ENCODE data around the gene SLC30A2.

The SLC30A2 gene

DNA sequence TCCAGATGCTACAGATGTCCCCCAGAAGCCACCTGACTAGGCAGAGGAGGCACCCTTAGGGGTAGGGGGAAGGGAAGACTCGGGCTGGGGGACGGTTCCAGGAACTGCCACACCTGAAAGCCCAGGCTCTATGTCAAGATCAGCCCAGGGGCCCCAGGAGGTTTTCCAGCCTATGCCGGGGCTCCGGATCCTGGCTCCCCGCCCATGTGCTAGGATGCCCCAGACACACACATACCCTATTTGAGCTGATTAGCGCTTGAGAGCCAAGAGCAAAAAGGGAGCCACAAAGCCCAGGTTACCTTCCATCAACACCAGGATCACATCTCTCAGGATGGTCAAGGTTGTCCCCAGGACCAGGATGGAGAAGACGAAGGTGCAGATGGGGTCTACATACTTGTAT, 4.5 kb downstream of the SLC30A2 start:
- Mint-ChIP-seq H3K9me3 (no peaks in the 10 kb centered on the region), H3K27ac (no peak overlapping the region), H3K4me3 (no peak overlapping the region), H3K4me1 (peaks cover 3% of the 10 kb centered on the region), H3K27me3 (peaks cover 15% of the 10 kb centered on the region), H3K36me3 (no peaks in the 10 kb centered on the region)
- DNase-seq (ENCODE audit: low spot score in 2 of 2) = no peak
- ATAC-seq (ENCODE audit: low read depth) = no peak

DNA sequence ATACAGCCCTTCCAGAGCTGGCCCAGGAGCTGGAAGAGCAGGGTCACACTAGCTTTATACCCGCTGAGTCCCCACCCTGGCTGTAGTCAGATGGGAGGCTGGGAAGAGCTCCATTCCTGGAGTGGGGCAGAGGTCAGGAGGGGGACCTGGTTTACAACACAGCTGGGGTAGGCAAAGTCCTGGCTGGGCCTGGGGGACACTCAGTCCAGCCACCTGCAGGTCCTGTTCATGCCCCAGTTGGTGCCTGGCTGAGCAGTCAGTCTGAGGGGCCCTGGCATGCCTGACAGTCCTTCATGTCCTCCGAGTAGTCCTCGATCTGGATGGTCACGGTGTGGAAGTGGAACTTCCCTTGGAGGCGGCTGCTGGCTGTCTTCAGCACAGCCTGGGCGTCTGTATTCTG, 7.0 kb downstream of the SLC30A2 start:
- H3K27me3 Mint-ChIP-seq = peaks cover 4% of the 10 kb centered on the region
- H3K9me3 Mint-ChIP-seq = no peaks in the 10 kb centered on the region
- H3K4me1 Mint-ChIP-seq = peaks cover 9% of the 10 kb centered on the region
- H3K4me3 Mint-ChIP-seq = no peak overlapping the region
- H3K27ac Mint-ChIP-seq = no peak overlapping the region
- H3K36me3 Mint-ChIP-seq = no peaks in the 10 kb centered on the region
- DNase-seq (ENCODE audit: low spot score in 2 of 2) = no peak
- no peak for ATAC-seq (ENCODE audit: low read depth)

DNA sequence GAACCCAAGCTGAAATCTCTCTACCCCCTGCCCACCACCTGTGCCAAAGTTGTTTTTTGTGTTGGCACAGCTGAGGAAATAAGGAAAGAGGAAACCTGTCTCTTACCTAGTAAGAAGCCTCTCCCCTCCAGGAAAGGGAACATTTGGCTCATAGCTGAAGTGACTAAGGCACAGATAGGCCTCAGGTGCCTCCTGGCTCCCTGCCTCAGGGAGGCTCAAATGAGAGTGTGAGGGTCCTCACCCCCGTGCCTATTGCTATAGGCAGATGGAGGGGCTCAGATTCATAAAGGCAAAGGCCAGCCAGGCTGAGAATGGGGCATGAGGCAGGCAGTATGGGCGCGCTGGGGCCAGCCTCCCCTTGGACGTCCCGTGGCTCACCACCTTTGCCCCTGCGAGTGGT, 7.4 kb downstream of the SLC30A2 start:
- no peak for DNase-seq (ENCODE audit: low spot score in 2 of 2)
- Mint-ChIP-seq H3K4me1 (peaks cover 9% of the 10 kb centered on the region), H3K9me3 (no peaks in the 10 kb centered on the region), H3K36me3 (no peaks in the 10 kb centered on the region), H3K27me3 (peaks cover 4% of the 10 kb centered on the region), H3K27ac (no peak overlapping the region), H3K4me3 (no peak overlapping the region)
- ATAC-seq (ENCODE audit: low read depth) = no peak

DNA sequence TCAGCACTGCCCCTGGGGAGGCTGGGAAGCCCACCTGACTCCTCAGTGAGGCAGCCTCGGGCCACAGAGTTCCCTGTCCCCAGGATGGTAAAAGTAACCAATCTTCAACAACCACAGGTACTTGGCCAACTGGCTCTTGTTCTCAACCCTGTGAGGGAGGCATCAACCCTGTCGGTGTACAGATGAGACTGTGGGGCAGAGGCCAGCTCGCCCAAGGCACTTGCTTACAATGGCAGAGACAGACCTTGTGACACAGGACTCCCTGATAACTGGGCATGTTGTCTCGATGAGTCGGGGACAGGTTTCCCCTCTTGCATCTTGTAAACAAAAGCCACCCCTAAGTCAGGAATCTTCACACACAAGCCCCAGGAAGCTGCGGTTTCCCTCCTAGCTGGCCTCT, 8.0 kb downstream of the SLC30A2 start:
- peaks cover 4% of the 10 kb centered on the region for H3K27me3 Mint-ChIP-seq
- no peaks in the 10 kb centered on the region for H3K36me3 Mint-ChIP-seq
- no peak overlapping the region for H3K27ac Mint-ChIP-seq
- peaks cover 9% of the 10 kb centered on the region for H3K4me1 Mint-ChIP-seq
- DNase-seq (ENCODE audit: low spot score in 2 of 2) (no peak), ATAC-seq (ENCODE audit: low read depth) (no peak)
- no peak overlapping the region for H3K4me3 Mint-ChIP-seq
- no peaks in the 10 kb centered on the region for H3K9me3 Mint-ChIP-seq

DNA sequence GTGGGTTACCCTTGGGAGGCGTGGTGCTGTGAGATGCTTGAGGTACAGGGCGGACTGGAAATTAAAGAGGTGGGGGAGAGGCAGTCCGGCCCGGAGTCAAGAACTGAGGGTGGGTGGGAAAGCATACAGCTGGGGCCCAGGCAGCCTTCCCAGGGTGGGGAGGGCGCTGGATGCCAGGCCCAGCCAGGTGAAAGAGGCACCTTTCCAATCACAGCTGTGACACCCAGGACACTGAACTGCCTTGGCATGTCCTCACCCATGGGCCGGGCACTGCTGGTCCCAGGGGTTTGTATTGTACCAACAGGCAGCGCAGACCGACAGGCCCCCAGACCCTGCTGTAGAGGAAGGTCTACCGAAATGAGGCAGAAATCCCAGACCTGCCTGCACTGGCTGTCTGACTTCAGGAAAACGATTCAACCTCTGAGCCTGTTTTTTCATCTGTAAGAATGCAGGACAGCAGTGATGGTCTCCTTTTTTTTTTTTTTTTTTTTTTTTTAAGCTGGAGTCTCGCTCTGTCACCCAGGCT, 9.1 kb downstream of the SLC30A2 start:
- no peak for DNase-seq (ENCODE audit: low spot score in 2 of 2)
- Mint-ChIP-seq H3K9me3 (no peaks in the 10 kb centered on the region), H3K4me3 (no peak overlapping the region), H3K27ac (no peak overlapping the region), H3K27me3 (peaks cover 6% of the 10 kb centered on the region), H3K4me1 (peaks cover 9% of the 10 kb centered on the region), H3K36me3 (no peaks in the 10 kb centered on the region)
- ATAC-seq (ENCODE audit: low read depth) = no peak

DNA sequence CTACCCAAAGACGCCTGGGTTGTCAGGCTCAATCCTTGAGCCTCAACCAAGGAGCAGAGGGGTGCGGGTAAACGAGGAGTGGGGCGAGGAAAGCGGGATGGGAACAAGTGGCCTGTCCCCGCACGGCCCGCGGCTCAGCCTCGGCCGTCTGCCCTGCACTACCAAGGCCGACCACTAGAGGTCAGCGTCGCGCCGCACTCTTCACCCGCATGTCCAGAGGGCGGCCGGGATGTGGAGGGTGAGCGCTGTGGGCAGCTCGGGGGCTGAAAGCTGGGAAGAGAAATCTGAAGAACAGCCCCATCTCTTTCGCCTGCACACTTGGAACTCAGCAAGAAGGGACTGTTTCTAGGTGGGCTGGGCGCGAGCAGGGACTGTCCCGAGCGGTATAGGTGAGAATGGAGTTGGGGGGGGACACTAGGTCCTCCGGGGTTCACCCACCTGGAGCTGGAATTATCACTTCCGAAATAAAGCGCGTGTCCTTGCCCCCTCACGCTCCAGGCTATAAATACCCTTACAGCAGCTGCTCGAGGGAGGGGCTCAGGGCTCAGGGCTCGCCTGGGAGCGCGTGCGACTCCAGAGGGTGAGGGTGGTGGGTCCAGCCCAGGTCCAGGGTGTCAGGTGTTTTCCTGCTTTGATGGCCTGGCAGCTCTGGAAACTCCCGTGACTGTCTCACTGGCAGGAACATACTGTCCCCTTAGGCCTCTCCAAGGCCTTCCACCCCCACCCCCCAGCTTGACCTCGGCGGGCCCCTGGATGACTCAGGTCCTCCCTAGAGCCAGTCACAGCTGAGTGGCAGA, 9.8 kb downstream of the SLC30A2 start:
- DNase-seq (ENCODE audit: low spot score in 2 of 2) (peak; percentile 81 to 96), ATAC-seq (ENCODE audit: low read depth) (peak; percentile 60)
- Mint-ChIP-seq H3K27ac (peak overlapping the region; percentile 43), H3K9me3 (no peaks in the 10 kb centered on the region), H3K36me3 (no peaks in the 10 kb centered on the region), H3K27me3 (peaks cover 6% of the 10 kb centered on the region), H3K4me3 (peak overlapping the region; percentile 94), H3K4me1 (peaks cover 9% of the 10 kb centered on the region)

DNA sequence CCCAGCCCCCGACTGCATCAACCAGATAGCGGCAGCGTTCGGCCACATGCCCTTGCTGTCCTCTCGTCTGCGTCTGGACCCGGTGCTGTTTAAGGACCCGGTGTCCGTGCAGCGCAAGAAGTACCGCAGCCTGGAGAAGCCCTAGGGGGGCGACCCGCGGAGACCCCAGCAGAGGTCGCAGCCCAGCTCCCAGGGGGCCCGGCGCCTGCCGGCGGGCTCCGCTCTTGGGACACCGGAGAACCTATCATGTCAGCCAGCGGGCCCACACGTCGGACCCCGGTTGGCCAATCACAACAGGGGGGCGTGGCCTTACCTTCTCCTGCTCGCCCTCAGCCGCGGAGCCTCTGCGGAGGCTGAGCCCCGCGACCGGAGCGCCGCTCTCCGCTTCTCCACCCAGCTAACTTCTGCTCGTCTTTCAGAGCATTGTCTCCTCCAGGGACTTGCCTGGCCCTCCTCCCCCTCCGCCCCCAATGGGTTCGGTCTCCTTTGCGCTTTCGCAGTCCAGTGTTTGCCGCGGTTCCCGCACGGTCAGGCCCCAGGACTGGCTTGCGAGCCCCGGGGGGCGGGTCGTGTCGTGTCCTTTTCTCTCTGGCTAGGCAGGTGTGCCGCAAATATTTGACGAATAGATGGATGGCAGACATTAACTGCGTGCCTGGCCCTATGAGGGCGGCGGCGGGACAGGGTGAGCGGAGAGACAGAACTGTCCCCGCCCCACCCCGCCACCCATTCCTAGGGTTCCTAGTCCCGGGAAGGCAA, 10.5 kb downstream of the SLC30A2 start:
- Mint-ChIP-seq H3K36me3 (no peaks in the 10 kb centered on the region), H3K9me3 (no peaks in the 10 kb centered on the region), H3K4me3 (peak overlapping the region; percentile 94), H3K27ac (peak overlapping the region; percentile 43), H3K4me1 (peaks cover 9% of the 10 kb centered on the region), H3K27me3 (peaks cover 6% of the 10 kb centered on the region)
- ATAC-seq (ENCODE audit: low read depth) (peak; percentile 94), DNase-seq (ENCODE audit: low spot score in 2 of 2) (peak; percentile 82 to 85)

DNA sequence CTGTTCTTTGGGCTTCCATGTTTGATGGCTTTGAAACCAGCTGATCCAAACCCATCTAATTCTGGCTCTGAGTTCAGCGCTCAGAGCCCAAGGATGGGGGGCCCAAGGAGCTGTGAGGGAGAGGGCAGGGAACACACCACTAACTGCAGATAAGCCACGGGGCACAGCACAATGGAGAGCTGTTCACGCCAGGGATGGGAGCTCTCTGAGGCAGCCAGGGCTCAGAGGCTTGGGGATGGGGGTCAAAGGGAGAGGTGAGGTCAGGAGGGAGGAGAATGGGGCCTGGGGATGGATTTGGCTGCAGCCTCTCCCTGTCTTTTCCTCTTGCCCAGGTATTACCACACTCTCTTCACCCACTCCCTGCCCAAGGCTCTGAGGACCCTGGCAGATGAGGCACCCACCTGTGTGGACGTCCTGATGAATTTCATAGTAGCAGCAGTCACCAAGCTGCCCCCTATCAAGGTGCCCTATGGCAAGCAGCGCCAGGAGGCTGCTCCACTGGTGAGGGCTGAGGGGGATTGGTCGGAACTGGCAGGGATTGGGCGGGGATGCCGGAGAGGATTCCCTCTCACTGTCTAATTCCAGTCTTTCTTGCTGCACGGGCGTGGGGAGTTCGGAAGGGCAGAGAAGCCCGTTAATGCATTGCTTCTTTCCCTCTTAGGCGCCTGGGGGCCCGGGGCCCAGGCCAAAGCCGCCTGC, 11.3 kb downstream of the SLC30A2 start:
- no peak overlapping the region for H3K27ac Mint-ChIP-seq
- peaks cover 9% of the 10 kb centered on the region for H3K4me1 Mint-ChIP-seq
- no peak for DNase-seq (ENCODE audit: low spot score in 2 of 2)
- no peaks in the 10 kb centered on the region for H3K9me3 Mint-ChIP-seq
- ATAC-seq (ENCODE audit: low read depth) = no peak
- peaks cover 6% of the 10 kb centered on the region for H3K27me3 Mint-ChIP-seq
- no peaks in the 10 kb centered on the region for H3K36me3 Mint-ChIP-seq
- H3K4me3 Mint-ChIP-seq = peak overlapping the region; percentile 94

DNA sequence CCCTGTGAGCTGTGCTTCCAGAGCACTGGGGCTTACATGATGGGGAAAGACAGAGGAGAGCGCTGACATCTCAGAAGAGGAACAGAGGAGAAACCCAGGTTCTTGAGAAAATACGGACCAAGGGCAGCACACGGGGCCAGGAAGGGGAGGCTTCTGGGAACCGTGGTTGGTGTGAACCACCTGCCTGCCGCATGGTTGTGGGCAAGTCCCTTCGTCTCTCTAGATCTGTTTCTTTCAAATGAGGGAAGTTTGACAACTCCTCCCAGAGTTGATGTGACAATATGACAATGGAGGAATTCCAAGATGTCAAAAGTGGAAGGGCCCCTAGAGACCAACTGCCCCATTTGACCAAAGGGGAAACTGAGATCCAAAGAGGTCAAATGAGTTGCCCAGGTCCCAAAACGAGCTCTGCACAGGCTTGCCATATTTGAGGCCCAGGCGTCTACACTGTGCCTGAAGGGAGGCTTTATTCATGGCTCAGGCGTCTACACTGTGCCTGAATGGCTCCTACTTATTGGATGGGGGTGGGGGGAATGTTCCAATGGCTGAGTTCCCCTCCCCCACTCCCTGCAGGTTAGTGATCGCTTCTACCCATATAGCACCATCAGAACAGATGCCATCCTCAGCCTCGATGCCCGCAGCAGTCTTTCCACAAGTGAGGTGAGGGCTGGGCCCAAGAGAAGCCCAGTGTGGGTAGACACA, 13.1 kb downstream of the SLC30A2 start:
- DNase-seq (ENCODE audit: low spot score in 2 of 2) = no peak
- peaks cover 9% of the 10 kb centered on the region for H3K27me3 Mint-ChIP-seq
- no peak for ATAC-seq (ENCODE audit: low read depth)
- H3K36me3 Mint-ChIP-seq = no peaks in the 10 kb centered on the region
- H3K4me3 Mint-ChIP-seq = no peak overlapping the region
- no peak overlapping the region for H3K27ac Mint-ChIP-seq
- H3K4me1 Mint-ChIP-seq = peaks cover 9% of the 10 kb centered on the region
- H3K9me3 Mint-ChIP-seq = no peaks in the 10 kb centered on the region

DNA sequence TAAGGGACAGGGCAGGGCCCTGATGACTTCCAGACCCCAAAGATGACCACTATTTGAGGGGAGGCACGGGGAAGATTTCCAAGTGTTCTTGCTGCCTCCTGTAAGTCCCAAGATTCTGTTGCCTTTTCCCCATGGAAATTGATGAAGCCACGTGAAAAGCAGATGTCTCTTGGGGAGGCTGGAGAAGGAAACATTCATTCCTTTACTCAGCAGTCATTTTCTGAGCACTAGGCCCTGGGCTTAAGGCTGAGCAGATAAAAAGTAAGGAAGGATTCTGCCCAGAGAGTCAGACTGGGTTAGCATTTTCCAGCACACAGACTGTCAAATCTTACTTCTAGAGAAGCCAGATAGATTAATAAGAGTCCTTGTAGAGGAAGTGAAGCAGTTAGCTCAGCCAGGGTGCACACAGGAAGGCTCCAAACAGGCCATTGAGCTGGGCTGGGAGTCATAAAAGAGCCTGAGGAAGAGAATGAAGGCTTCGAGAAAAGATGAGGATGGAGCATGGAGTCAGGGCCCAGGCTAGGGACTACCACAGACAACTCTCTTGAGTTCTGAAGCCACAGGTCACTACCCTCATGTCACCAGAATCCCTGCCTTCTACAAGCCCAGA, 14.2 kb downstream of the SLC30A2 start:
- Mint-ChIP-seq H3K4me3 (no peak overlapping the region), H3K4me1 (peaks cover 9% of the 10 kb centered on the region), H3K27me3 (peaks cover 11% of the 10 kb centered on the region), H3K27ac (no peak overlapping the region), H3K9me3 (no peaks in the 10 kb centered on the region), H3K36me3 (no peaks in the 10 kb centered on the region)
- DNase-seq (ENCODE audit: low spot score in 2 of 2) = no peak
- ATAC-seq (ENCODE audit: low read depth) = no peak

DNA sequence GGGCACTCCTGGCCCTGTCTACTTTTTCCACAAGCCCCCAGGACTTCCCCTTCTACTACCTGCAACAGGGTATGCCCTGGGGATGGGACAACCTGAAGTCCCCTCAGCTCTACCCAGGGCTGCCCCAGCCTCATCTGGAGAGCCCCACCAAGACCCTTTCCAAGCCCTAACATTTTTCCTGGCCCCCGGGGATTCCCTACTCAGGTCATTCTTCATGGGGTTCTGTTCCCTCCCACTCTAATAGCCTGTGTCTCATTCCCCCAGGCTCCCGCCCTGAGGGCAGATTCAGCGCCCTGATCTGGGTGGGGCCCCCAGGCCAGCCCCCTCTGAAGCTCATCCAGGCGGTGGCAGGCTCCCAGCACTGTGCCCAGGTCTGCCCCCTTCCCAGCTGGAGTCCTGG, 14.7 kb downstream of the SLC30A2 start:
- DNase-seq (ENCODE audit: low spot score in 2 of 2) (no peak), ATAC-seq (ENCODE audit: low read depth) (no peak)
- Mint-ChIP-seq H3K4me1 (peaks cover 9% of the 10 kb centered on the region), H3K36me3 (no peaks in the 10 kb centered on the region), H3K9me3 (no peaks in the 10 kb centered on the region), H3K27me3 (peaks cover 11% of the 10 kb centered on the region), H3K4me3 (no peak overlapping the region), H3K27ac (no peak overlapping the region)

DNA sequence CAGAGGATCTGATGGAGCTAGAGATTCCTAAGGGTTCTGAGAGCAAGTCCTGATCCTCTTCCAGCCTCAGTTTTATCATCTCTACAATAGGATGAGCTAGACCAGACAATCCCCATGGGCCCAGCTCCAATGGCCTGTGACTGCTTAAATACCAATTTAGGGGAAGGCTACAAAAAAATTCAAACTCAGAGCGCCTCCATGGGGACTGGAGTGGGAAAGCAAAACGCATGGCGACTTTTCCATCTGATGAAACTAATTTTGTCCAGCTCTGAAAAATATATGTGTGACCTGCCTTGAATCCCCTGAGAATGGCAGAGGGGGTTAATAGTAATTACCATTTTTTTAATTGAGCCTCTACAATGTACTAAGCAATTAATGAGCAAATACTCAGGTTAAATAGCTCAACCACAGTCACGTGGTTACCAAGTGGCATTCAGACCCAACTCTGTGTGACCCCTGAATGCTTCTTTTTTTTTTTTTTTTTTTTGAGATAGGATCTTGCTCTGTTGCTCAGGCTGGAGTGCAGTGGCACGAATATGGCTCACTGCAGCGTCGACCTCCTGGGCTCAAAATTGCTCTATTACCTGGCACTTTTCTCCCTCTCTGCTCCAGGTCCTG, 15.9 kb downstream of the SLC30A2 start:
- Mint-ChIP-seq H3K4me3 (no peak overlapping the region), H3K27ac (no peak overlapping the region), H3K9me3 (no peaks in the 10 kb centered on the region), H3K4me1 (peaks cover 6% of the 10 kb centered on the region), H3K36me3 (no peaks in the 10 kb centered on the region), H3K27me3 (peaks cover 11% of the 10 kb centered on the region)
- no peak for ATAC-seq (ENCODE audit: low read depth)
- no peak for DNase-seq (ENCODE audit: low spot score in 2 of 2)

All from memory B cell (primary cell).